ENCODE data around the gene CPB1.
A peak's percentile ranks its signal among the peaks of the same experiment; 100 is the strongest.
"Not testable (repeated sequence)": the region's sequence is repeated elsewhere in the genome, so short reads cannot be mapped to it uniquely, and the experiment has no call there.

CPB1 gene

GRCh38 chr3:148827585-148827984 lies at the start of gene CPB1:
TSS of gene CPB1 (plus strand) at chr3:148827811. CDS start at chr3:148827824, 13 bp downstream.
- Histone ChIP-seq H3K27me3 (replicated peaks) (no peaks in the 10 kb centered on the region), H3K4me3 (ENCODE audit: low read depth, low read length) (no peak within 1 kb of the TSS), H3K36me3 (replicated peaks) (no peaks in the 10 kb centered on the region), H3K27ac (no peak within 1 kb of the TSS)
- DNase-seq = no peak
- in situ Hi-C loops (cut with HindIII; ENCODE audit: low pct_ligation_motif_present, low sequenced_read_pairs) = no loop called here
- TF ChIP-seq CTCF (IDR thresholded peaks at IDR 0.05; ENCODE audit: low read depth, low read length, missing control alignments) = no peak

GRCh38 chr3:148778926-148779325 lies 48.7 kb upstream of the CPB1 start:
- DNase-seq = no peak
- TF ChIP-seq CTCF (IDR thresholded peaks at IDR 0.05; ENCODE audit: low read depth, low read length, missing control alignments) = no peak
- H3K27ac ChIP-seq = no peak overlapping the region
- H3K27me3 ChIP-seq (replicated peaks) = no peaks in the 10 kb centered on the region
- in situ Hi-C loops (cut with HindIII; ENCODE audit: low pct_ligation_motif_present, low sequenced_read_pairs) = no loop called here
- H3K36me3 ChIP-seq (replicated peaks) = no peaks in the 10 kb centered on the region
- no peak overlapping the region for H3K4me3 ChIP-seq (ENCODE audit: low read depth, low read length)

- H3K27me3 ChIP-seq (replicated peaks); H3K4me3 ChIP-seq (ENCODE audit: low read depth, low read length); in situ Hi-C loops (cut with HindIII; ENCODE audit: low pct_ligation_motif_present, low sequenced_read_pairs); DNase-seq; H3K36me3 ChIP-seq (replicated peaks); H3K27ac ChIP-seq: not testable (repeated sequence)
Measured at GRCh38 chr3:148785026-148785425, 42.6 kb upstream of the CPB1 start.

- H3K27me3 ChIP-seq (replicated peaks); in situ Hi-C loops (cut with HindIII; ENCODE audit: low pct_ligation_motif_present, low sequenced_read_pairs); H3K4me3 ChIP-seq (ENCODE audit: low read depth, low read length): not testable (repeated sequence)
Measured at GRCh38 chr3:148786159-148786558, 41.5 kb upstream of the CPB1 start.

GRCh38 chr3:148789146-148789545 lies 38.5 kb upstream of the CPB1 start:
- in situ Hi-C loops (cut with HindIII; ENCODE audit: low pct_ligation_motif_present, low sequenced_read_pairs) = no loop called here
- no peaks in the 10 kb centered on the region for H3K27me3 ChIP-seq (replicated peaks)
- DNase-seq = peak; percentile 37
- no peak overlapping the region for H3K4me3 ChIP-seq (ENCODE audit: low read depth, low read length)
- H3K27ac ChIP-seq = no peak overlapping the region
- H3K36me3 ChIP-seq (replicated peaks) = no peaks in the 10 kb centered on the region
- TF ChIP-seq CTCF (IDR thresholded peaks at IDR 0.05; ENCODE audit: low read depth, low read length, missing control alignments) = no peak

More at GRCh38 chr3:148786159-148786558, 41.5 kb upstream of the CPB1 start:
- not testable (repeated sequence) for H3K36me3 ChIP-seq (replicated peaks); DNase-seq; H3K27ac ChIP-seq

- no peak overlapping the region for H3K27ac ChIP-seq
- H3K27me3 ChIP-seq (replicated peaks) = no peaks in the 10 kb centered on the region
- H3K4me3 ChIP-seq (ENCODE audit: low read depth, low read length) = no peak overlapping the region
- no peak for TF ChIP-seq CTCF (IDR thresholded peaks at IDR 0.05; ENCODE audit: low read depth, low read length, missing control alignments)
- H3K36me3 ChIP-seq (replicated peaks) = no peaks in the 10 kb centered on the region
- in situ Hi-C loops (cut with HindIII; ENCODE audit: low pct_ligation_motif_present, low sequenced_read_pairs) = no loop called here
- DNase-seq = no peak
Measured at GRCh38 chr3:148789906-148790305, 37.7 kb upstream of the CPB1 start.

- no peak overlapping the region for H3K4me3 ChIP-seq (ENCODE audit: low read depth, low read length)
- H3K27ac ChIP-seq = no peak overlapping the region
- no peaks in the 10 kb centered on the region for H3K27me3 ChIP-seq (replicated peaks)
- no peak for TF ChIP-seq CTCF (IDR thresholded peaks at IDR 0.05; ENCODE audit: low read depth, low read length, missing control alignments)
- DNase-seq = no peak
- no peaks in the 10 kb centered on the region for H3K36me3 ChIP-seq (replicated peaks)
- in situ Hi-C loops (cut with HindIII; ENCODE audit: low pct_ligation_motif_present, low sequenced_read_pairs) = no loop called here
Measured at GRCh38 chr3:148790370-148790769, 37.2 kb upstream of the CPB1 start.

Data from brain microvascular endothelial cell (primary cell).